ENCODE data around the gene MSRB3.

The MSRB3 gene

DNA sequence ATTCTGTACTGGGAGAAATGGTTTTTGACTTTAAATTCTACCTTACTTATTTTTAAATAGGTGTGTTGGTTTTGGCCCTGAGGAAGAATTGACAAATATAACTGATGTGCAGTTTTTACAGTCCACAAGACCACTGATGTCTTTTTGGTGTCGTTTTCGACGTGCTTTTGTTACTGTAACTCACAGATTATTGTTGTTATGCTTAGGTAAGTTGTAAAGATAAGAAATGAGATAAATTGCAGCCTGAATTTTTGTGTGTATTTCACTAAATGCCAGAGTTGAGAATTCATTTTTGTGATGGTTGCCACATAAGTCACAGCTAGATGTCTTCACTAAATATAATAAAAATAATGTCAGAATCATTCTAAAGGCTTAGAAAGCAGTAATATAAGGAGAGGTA lies 39.9 kb upstream of the MSRB3 start:
- Histone ChIP-seq H2AFZ (ENCODE audit: low read depth, low read length) (no peak overlapping the region), H3K79me2 (ENCODE audit: low read length) (no peaks in the 10 kb centered on the region), H3K9me3 (ENCODE audit: insufficient read depth, low read length) (no peaks in the 10 kb centered on the region), H3K27ac (ENCODE audit: low read length) (no peak overlapping the region), H3K36me3 (replicated peaks; ENCODE audit: low read depth, low read length) (peaks cover 3% of the 10 kb centered on the region), H4K20me1 (ENCODE audit: insufficient read depth, low read length) (no peaks in the 10 kb centered on the region), H3K4me2 (ENCODE audit: low read length) (no peak overlapping the region), H3K27me3 (ENCODE audit: low read depth, low read length) (no peaks in the 10 kb centered on the region), H3K9ac (ENCODE audit: low read length) (no peak overlapping the region), H3K4me3 (ENCODE audit: low read length) (no peak overlapping the region), H3K4me1 (ENCODE audit: low read length) (no peaks in the 10 kb centered on the region)
- TF ChIP-seq, protein P1, sequence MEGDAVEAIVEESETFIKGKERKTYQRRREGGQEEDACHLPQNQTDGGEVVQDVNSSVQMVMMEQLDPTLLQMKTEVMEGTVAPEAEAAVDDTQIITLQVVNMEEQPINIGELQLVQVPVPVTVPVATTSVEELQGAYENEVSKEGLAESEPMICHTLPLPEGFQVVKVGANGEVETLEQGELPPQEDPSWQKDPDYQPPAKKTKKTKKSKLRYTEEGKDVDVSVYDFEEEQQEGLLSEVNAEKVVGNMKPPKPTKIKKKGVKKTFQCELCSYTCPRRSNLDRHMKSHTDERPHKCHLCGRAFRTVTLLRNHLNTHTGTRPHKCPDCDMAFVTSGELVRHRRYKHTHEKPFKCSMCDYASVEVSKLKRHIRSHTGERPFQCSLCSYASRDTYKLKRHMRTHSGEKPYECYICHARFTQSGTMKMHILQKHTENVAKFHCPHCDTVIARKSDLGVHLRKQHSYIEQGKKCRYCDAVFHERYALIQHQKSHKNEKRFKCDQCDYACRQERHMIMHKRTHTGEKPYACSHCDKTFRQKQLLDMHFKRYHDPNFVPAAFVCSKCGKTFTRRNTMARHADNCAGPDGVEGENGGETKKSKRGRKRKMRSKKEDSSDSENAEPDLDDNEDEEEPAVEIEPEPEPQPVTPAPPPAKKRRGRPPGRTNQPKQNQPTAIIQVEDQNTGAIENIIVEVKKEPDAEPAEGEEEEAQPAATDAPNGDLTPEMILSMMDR (IDR thresholded peaks at IDR 0.05; ENCODE audit: low read depth, low read length): no peak
- TF ChIP-seq EZH2phosphoT487 (IDR thresholded peaks at IDR 0.05; ENCODE audit: low read depth): no peak

DNA sequence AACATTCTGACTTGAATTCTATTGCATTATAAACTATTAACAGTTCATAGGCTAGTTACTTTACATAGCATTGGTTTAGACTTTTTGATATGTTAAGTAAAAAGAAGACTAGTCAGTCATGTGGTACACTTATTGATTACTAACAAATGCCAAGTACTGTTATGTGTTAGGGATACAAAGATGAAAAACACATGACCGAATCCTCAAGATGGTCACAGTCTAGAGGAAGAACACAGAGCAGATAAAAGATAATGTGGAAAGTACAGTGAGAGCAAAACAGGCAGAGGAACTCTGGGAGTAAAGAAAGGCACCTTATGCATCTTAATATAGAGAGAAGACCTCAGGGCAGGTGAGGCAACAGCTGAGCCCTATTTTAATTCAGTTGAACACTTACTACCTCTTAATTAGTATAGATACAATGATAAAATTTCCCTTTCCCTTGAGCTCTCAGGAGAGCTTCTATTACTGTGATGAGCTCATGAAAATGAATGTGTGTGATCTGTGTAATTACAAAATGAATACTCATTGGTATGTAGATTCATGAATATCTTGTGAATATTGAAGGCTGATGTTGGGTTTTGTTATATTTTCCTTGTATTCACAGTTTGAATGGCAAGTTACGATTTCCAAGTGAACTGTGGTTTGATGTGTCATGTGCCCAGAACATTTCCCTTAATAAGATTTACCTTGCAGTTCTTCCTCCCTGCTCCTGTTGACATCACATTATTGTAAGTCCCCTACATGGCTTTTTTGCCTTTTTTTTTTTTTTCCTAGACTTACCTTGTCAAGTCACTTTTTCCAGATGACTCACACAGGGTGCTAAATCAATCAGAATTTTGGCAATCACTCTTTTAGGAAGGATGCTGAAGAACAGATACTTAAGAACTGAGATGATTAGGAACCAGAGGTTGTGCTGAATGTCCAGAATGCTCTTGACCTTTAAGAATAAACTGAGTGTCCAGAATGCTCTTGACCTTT lies 29.5 kb upstream of the MSRB3 start:
- H3K27ac ChIP-seq (ENCODE audit: low read length): no peak overlapping the region
- H3K9ac ChIP-seq (ENCODE audit: low read length): no peak overlapping the region
- H3K27me3 ChIP-seq (ENCODE audit: low read depth, low read length): no peaks in the 10 kb centered on the region
- no peak overlapping the region for H3K4me3 ChIP-seq (ENCODE audit: low read length)
- H3K9me3 ChIP-seq (ENCODE audit: insufficient read depth, low read length): no peaks in the 10 kb centered on the region
- no peak overlapping the region for H2AFZ ChIP-seq (ENCODE audit: low read depth, low read length)
- no peaks in the 10 kb centered on the region for H3K79me2 ChIP-seq (ENCODE audit: low read length)
- TF ChIP-seq EZH2phosphoT487 (IDR thresholded peaks at IDR 0.05; ENCODE audit: low read depth): no peak
- TF ChIP-seq, protein P1 (IDR thresholded peaks at IDR 0.05; ENCODE audit: low read depth, low read length): no peak
- no peak overlapping the region for H3K4me2 ChIP-seq (ENCODE audit: low read length)
- peaks cover 6% of the 10 kb centered on the region; the same call in 1 of the 2 replicates for H3K4me1 ChIP-seq (ENCODE audit: low read length)
- H4K20me1 ChIP-seq (ENCODE audit: insufficient read depth, low read length): no peaks in the 10 kb centered on the region
- H3K36me3 ChIP-seq (replicated peaks; ENCODE audit: low read depth, low read length): peaks cover 17% of the 10 kb centered on the region

DNA sequence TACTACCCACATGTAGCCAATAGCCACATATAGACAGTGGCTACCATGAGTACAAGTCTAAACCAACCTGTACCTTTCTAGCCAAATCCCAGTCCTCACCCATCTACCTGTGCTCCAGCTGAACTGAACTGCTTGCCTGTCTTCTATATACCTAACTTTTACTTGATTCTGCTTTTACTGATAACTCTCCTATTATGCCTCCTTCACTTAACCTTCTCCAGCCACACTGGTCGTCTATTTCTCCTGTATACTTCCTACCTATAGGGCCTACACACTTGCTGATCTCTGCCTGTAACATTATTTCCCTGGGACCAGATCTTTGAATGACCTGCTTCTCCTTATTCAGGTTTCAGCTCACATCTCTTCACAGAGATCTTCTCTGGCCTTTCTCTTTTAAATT lies 26.0 kb upstream of the MSRB3 start:
- H3K27me3 ChIP-seq (ENCODE audit: low read depth, low read length): no peaks in the 10 kb centered on the region
- H3K9me3 ChIP-seq (ENCODE audit: insufficient read depth, low read length): no peaks in the 10 kb centered on the region
- H3K9ac ChIP-seq (ENCODE audit: low read length): no peak overlapping the region
- H3K4me1 ChIP-seq (ENCODE audit: low read length): peaks cover 6% of the 10 kb centered on the region; the same call in 1 of the 2 replicates
- H4K20me1 ChIP-seq (ENCODE audit: insufficient read depth, low read length): no peaks in the 10 kb centered on the region
- TF ChIP-seq, protein P1 (IDR thresholded peaks at IDR 0.05; ENCODE audit: low read depth, low read length): no peak
- no peak for TF ChIP-seq EZH2phosphoT487 (IDR thresholded peaks at IDR 0.05; ENCODE audit: low read depth)
- no peak overlapping the region for H2AFZ ChIP-seq (ENCODE audit: low read depth, low read length)
- no peak overlapping the region for H3K27ac ChIP-seq (ENCODE audit: low read length)
- peaks cover 11% of the 10 kb centered on the region for H3K36me3 ChIP-seq (replicated peaks; ENCODE audit: low read depth, low read length)
- no peak overlapping the region for H3K4me2 ChIP-seq (ENCODE audit: low read length)
- H3K4me3 ChIP-seq (ENCODE audit: low read length): no peak overlapping the region
- no peaks in the 10 kb centered on the region for H3K79me2 ChIP-seq (ENCODE audit: low read length)

DNA sequence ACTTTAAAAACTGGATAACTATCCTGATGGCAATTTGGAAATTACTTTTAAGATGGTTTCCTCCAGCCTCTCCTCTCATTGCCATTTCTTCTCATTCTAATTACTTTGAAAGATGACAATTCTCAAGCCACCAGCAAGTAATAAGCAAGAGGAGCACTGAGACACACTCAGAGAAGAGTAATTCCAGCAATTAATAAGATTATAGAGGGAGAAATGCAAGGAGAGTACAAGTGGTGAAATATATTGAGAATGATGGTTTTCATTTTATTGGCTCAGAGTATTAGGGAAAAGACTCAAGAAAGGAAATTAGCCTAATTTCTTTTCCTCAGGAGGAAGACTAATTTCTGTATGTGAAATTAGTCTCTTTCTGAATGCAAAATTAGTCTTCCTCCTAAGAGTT lies 20.5 kb upstream of the MSRB3 start:
- Histone ChIP-seq H4K20me1 (ENCODE audit: insufficient read depth, low read length) (no peaks in the 10 kb centered on the region), H3K36me3 (replicated peaks; ENCODE audit: low read depth, low read length) (no peaks in the 10 kb centered on the region), H3K4me3 (ENCODE audit: low read length) (no peak overlapping the region), H2AFZ (ENCODE audit: low read depth, low read length) (no peak overlapping the region), H3K9ac (ENCODE audit: low read length) (no peak overlapping the region), H3K4me2 (ENCODE audit: low read length) (no peak overlapping the region), H3K4me1 (ENCODE audit: low read length) (peaks cover 11% of the 10 kb centered on the region), H3K79me2 (ENCODE audit: low read length) (no peaks in the 10 kb centered on the region), H3K9me3 (ENCODE audit: insufficient read depth, low read length) (peaks cover 9% of the 10 kb centered on the region; the same call in 1 of the 2 replicates), H3K27ac (ENCODE audit: low read length) (no peak overlapping the region), H3K27me3 (ENCODE audit: low read depth, low read length) (no peaks in the 10 kb centered on the region)
- TF ChIP-seq, protein P1 (IDR thresholded peaks at IDR 0.05; ENCODE audit: low read depth, low read length): no peak
- no peak for TF ChIP-seq EZH2phosphoT487 (IDR thresholded peaks at IDR 0.05; ENCODE audit: low read depth)
